ENCODE measurements around the gene STX1A.
"Not testable (repeated sequence)": the region's sequence is repeated elsewhere in the genome, so short reads cannot be mapped to it uniquely, and the experiment has no call there.

The STX1A gene

DNA sequence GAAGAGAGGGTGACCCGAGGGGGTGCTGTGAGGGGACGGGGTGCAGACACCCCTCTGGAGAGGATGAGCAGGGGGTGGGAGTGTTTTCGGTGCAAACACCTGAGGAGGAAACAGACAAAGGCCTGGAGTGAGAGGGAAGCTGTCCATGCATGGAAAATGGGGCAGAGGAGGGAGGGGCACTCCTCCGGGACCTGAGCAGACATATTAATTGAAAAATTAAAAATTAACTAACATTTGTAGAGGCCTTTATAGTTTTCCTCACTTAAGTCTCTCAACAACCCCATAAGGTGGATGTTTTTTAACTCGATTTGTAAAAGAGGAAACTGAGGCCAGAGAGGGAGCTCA, 50.6 kb downstream of the STX1A start:
- DNase-seq (ENCODE audit: extremely low read depth, low read depth), result no peak
- H3K4me3 ChIP-seq (replicated peaks; ENCODE audit: low read depth, low read length), result peak overlapping the region; percentile 50
- TF ChIP-seq, protein P1, sequence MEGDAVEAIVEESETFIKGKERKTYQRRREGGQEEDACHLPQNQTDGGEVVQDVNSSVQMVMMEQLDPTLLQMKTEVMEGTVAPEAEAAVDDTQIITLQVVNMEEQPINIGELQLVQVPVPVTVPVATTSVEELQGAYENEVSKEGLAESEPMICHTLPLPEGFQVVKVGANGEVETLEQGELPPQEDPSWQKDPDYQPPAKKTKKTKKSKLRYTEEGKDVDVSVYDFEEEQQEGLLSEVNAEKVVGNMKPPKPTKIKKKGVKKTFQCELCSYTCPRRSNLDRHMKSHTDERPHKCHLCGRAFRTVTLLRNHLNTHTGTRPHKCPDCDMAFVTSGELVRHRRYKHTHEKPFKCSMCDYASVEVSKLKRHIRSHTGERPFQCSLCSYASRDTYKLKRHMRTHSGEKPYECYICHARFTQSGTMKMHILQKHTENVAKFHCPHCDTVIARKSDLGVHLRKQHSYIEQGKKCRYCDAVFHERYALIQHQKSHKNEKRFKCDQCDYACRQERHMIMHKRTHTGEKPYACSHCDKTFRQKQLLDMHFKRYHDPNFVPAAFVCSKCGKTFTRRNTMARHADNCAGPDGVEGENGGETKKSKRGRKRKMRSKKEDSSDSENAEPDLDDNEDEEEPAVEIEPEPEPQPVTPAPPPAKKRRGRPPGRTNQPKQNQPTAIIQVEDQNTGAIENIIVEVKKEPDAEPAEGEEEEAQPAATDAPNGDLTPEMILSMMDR (IDR thresholded peaks at IDR 0.05; ENCODE audit: low read depth, low read length, missing control alignments), result no peak

DNA sequence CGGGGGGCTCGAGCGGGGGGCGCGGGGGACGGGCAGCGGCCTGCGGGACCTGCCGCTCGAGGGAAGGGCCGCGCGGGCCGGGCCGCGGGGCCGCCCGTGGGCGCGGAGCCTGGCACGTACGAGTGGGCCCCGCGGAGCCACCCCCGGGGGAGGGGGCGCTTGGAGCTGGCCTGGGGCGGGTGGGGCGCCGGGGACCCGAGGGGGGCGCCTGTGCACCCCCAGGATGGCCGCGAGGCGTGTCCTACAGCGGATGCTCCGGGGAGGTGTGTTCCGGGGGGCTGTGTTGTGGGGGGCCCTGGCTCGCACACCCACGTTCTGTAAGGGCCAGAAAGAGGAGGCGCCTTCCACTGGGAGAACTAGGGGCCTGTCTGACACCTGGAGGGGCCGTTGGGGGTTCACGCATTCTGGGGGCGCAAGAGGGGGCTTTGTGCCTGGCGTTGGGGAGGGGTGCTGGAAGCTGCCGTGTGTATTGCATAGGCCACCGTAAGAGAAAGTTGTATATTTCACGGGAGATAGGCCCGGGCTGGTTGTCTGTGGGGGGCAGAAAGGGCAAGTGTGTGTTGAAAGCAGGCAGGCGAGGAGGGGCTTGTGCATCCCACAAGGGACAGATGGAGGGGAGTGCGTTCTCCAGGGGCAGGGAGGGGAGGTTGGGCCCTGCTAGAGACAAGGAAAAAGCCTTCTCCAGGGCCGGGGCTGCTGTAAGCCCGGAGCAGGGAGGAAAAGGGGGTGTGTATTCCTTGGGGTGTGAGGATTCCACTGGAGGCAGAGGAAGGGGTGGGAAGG, 51.2 kb downstream of the STX1A start:
- no peak for DNase-seq (ENCODE audit: extremely low read depth, low read depth)
- TF ChIP-seq, protein P1 (IDR thresholded peaks at IDR 0.05; ENCODE audit: low read depth, low read length, missing control alignments), result no peak
- peak overlapping the region; percentile 50 for H3K4me3 ChIP-seq (replicated peaks; ENCODE audit: low read depth, low read length)

DNA sequence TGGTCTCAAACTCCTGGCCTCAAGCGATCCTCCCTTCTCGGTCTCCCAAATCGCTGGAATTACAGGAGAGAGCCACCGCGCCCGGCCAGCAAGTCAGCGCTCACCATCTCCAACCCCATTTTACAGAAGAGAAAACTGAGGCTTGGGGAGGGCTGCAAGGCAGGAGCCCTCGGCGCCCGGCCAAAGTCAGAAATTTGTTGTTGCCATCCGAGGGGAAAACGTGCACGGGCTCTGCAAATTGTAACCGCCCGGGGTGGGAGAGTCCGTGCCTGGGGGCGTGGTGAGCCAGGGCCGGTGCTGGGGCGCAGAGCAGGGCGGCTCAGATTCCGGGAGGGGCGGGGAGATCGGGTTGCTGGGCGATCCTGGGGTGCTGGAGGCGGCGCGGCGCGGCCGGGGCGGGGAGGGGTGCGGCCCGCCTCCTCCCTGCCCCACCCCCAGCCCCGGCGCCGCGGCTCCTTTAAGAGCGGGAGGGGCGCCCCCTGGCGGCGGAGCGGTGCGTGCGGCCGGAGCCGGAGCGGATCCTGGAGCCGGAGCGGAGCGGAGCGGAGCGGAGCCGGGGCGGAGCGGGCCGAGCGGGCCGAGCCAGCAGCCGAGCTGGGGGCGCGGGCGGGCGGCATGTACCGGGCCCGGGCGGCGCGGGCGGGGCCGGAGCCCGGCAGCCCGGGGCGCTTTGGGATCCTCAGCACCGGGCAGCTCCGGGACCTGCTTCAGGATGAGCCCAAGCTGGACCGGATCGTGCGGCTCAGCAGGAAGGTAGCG, 51.9 kb downstream of the STX1A start, which contains the start of gene VPS37D:
Gene VPS37D, plus strand, starts transcription at position 488 of the 759 bp plus-strand sequence. Its CDS starts 128 bp downstream, at position 616.
- DNase-seq (ENCODE audit: extremely low read depth, low read depth), result peak; percentile 42
- TF ChIP-seq, protein P1 (IDR thresholded peaks at IDR 0.05; ENCODE audit: low read depth, low read length, missing control alignments), result peak; percentile 50
- H3K4me3 ChIP-seq (replicated peaks; ENCODE audit: low read depth, low read length), result peak within 1 kb of the TSS; percentile 50

DNA sequence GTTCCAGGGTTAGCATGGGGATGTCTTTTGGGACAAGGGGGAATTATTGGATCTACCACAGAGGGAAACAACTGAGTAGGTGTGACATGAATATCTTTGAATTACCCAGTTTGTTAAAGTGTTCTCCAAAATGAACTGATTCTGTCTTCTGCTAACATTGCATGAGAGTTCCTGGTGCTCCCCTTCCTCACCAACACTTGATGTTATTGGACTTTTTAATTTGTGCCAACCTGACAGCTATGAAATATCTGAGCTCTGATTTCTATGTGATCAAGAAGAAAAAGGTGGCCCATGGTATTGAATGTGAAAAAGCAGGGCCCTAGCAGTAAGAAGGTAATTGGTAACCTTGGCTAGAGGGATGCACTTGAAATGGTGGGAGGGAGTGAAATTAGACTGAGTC, 56.4 kb downstream of the STX1A start:
- TF ChIP-seq, protein P1 (IDR thresholded peaks at IDR 0.05; ENCODE audit: low read depth, low read length, missing control alignments), result no peak
- no peak overlapping the region for H3K4me3 ChIP-seq (replicated peaks; ENCODE audit: low read depth, low read length)
- no peak for DNase-seq (ENCODE audit: extremely low read depth, low read depth)

DNA sequence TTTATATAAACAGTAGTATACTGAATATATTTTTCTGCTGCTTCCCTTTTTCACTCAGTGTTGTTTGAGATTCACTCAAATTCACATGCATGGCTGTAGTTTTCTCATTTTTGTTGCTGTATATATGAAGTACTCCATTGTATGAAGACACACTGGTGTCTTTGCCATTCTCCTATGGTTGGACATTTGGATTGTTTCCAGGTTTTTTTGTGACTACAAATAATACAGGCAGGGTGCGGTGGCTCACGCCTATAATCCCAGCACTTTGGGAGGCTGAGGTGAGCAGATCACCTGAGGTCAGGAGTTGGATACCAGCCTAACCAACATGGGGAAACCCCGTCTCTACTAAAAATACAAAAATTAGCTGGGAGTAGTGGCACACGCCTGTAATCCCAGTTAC, 58.9 kb downstream of the STX1A start:
- H3K4me3 ChIP-seq (replicated peaks; ENCODE audit: low read depth, low read length); DNase-seq (ENCODE audit: extremely low read depth, low read depth): not testable (repeated sequence)

DNA sequence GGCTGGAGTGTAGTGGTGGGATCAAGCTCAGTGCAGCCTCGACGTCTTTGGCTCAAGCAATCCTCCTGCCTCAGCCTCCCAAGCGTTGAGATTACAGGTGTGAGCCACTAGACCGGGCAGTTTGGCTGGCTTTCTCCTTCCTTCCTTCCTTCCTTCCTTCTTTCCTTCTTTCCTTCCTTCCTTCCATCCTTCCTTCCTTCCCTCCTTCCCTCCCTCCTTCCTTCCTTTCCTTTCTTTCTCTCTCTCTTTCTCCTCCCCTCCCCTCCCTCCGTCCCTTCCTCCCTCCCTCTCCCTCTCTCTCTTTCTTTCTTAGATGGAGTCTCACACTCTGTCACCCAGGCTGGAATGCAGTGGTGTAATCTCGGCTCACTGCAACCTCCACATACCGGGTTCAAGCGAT, 59.5 kb downstream of the STX1A start:
- no peak for DNase-seq (ENCODE audit: extremely low read depth, low read depth)
- TF ChIP-seq, protein P1 (IDR thresholded peaks at IDR 0.05; ENCODE audit: low read depth, low read length, missing control alignments), result no peak
- no peak overlapping the region for H3K4me3 ChIP-seq (replicated peaks; ENCODE audit: low read depth, low read length)

DNA sequence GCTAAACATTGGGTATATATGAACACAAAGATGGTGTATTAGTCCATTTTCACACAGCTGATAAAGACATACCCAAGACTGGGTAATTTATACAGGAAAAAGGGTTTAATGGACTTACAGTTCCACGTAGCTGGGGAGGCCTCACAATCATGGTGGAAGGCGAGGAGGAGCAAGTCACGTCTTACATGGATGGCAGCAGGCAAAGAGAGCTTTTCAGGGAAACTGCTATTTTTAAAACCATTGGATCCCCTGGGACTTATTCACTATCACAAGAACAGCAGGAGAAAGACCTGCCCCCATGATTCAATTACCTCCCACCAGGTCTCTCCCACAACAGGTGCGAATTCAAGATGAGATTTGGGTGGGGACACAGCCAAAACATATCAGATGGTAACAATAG, 64.2 kb downstream of the STX1A start:
- not testable (repeated sequence) for DNase-seq (ENCODE audit: extremely low read depth, low read depth); H3K4me3 ChIP-seq (replicated peaks; ENCODE audit: low read depth, low read length)

Data from HFF-Myc (cell line).